K562 (cell line): Measurements from ENCODE around the gene SPOUT1. TPM values are rescaled to one million over a fixed set of nuclear protein-coding genes. Genes with fewer than 3 reads are reported as not detected.

Experiments used
- BHLHE40 ChIP-seq: IDR thresholded peaks from 2 replicates; pipeline ENCODE4 v1.6.1; 2011; ENCODE audit warnings: low read length, improper control_type of control experiment
- BRD4 ChIP-seq: fragments of 200-600 bp; sonication (generic); IDR thresholded peaks from 2 replicates; pipeline ENCODE4 v1.6.1; 2017; ENCODE audit warnings: inconsistent platforms
- CTBP1 ChIP-seq: fragments of 450-650 bp; IDR thresholded peaks from 2 replicates; pipeline ENCODE4 v1.6.1; 2016; ENCODE audit warnings: borderline replicate concordance
- GATAD2B ChIP-seq: fragments of 450-650 bp; IDR thresholded peaks from 2 replicates; pipeline ENCODE4 v1.6.1; 2017; ENCODE audit warnings: mild to moderate bottlenecking, borderline replicate concordance
- HDAC6 ChIP-seq: IDR thresholded peaks from 2 replicates; pipeline ENCODE4 v1.6.1; 2012; ENCODE audit warnings: low read depth, mild to moderate bottlenecking, control low read depth, inconsistent platforms, low read length, moderate library complexity
- KHSRP ChIP-seq: fragments of 450-650 bp; IDR thresholded peaks from 2 replicates; pipeline ENCODE4 v1.6.1; 2017
- LEF1 ChIP-seq: fragments of 450-650 bp; IDR thresholded peaks from 2 replicates; pipeline ENCODE4 v1.6.1; 2016; ENCODE audit warnings: mild to moderate bottlenecking
- MBD2 ChIP-seq: sonication (generic); IDR thresholded peaks from 2 replicates; pipeline ENCODE4 v1.6.1; 2016; ENCODE audit warnings: low read depth, borderline replicate concordance
- MYC ChIP-seq, 2 experiments: fragments of 250-450 bp in 1 of 2; sonication (Bioruptor Pico) in 1 of 2; IDR thresholded peaks; 2 replicates each; pipeline versions ENCODE4 v1.5.1 to v1.6.1; 2012 to 2021; ENCODE audit warnings: low read depth in 2 of 2, borderline replicate concordance in 1 of 2, improper control_type of control experiment in 1 of 2, low read length in 1 of 2, mild to moderate bottlenecking in 1 of 2, moderate library complexity in 1 of 2
- NCOA4 ChIP-seq: fragments of 450-650 bp; IDR thresholded peaks from 2 replicates; pipeline ENCODE4 v1.6.1; 2018; ENCODE audit warnings: mild to moderate bottlenecking; ENCODE audit not compliant: partially characterized antibody
- NFATC3 ChIP-seq: fragments of 450-650 bp; IDR thresholded peaks from 2 replicates; pipeline ENCODE4 v1.6.1; 2017; ENCODE audit warnings: mild to moderate bottlenecking
- NFYB ChIP-seq: IDR thresholded peaks from 2 replicates; pipeline ENCODE4 v1.6.1; 2011; ENCODE audit warnings: mild to moderate bottlenecking, moderate library complexity; ENCODE audit not compliant: insufficient read length; ENCODE audit errors: extremely low read depth
- PHB2 ChIP-seq: fragments of 450-650 bp; IDR thresholded peaks from 2 replicates; pipeline ENCODE4 v1.6.1; 2017; ENCODE audit warnings: low read depth
- RBM14 ChIP-seq: fragments of 200-400 bp; formaldehyde crosslinking; IDR thresholded peaks from 2 replicates; pipeline ENCODE4 v1.6.1; 2018; ENCODE audit warnings: low read depth, mild to moderate bottlenecking, low read length, moderate library complexity, borderline replicate concordance; ENCODE audit not compliant: insufficient read depth
- SMAD3 ChIP-seq: fragments of 450-650 bp; formaldehyde crosslinking; conservative IDR thresholded peaks from 2 replicates; pipeline ENCODE4 v1.4.0; 2020; ENCODE audit warnings: mild to moderate bottlenecking
- TAF7 ChIP-seq: fragments of 450-650 bp; IDR thresholded peaks from 2 replicates; pipeline ENCODE4 v1.6.1; 2016; ENCODE audit warnings: missing genetic modification characterization, missing compliant biosample characterization
- ZNF217 ChIP-seq: sonication (generic); formaldehyde crosslinking; IDR thresholded peaks from 2 replicates; pipeline ENCODE4 v1.8.0; 2022; ENCODE audit warnings: mild to moderate bottlenecking, missing genetic modification reagents
- polyA plus RNA-seq, 8 experiments: library from polyadenylated mRNA; depleted of rRNA in 4 of 8; stranded (reverse) in 5 of 8; unstranded in 3 of 8; fragments of >200 nt; fragmentation: Nextera tagmentation in 2 of 8; fragmentation: Illumina TruSeq in 1 of 8; extraction: Ambion mirVana in 2 of 8; extraction: Trizol in 1 of 8; gene quantifications; 2 replicates each; pipeline versions ENCODE4 v1.2.1 to v1.2.3, GENCODE V29; 2011 to 2014; ENCODE audit warnings: inconsistent platforms in 1 of 8, missing spikeins in 1 of 8
- total RNA-seq, 7 experiments: library from RNA; depleted of rRNA in 6 of 7; stranded (reverse); fragments of >200 nt in 6 of 7; fragmentation: Illumina TruSeq in 2 of 7; extraction: Trizol in 2 of 7; gene quantifications; 2 replicates each; pipeline versions ENCODE4 v1.2.1 to v1.2.3, GENCODE V29; 2011 to 2021; ENCODE audit warnings: low replicate concordance in 1 of 7
- TF ChIP-seq, protein P1 (sequence below), 2 experiments: fragments of 450-650 bp; IDR thresholded peaks; 2 replicates each; pipeline ENCODE4 v1.6.1; 2016; ENCODE audit warnings: mild to moderate bottlenecking in 2 of 2, borderline replicate concordance in 1 of 2, low read depth in 1 of 2, moderate library complexity in 1 of 2
- TF ChIP-seq, protein P2 (sequence below): fragments of 250-450 bp; sonication (Bioruptor Pico); IDR thresholded peaks from 2 replicates; pipeline ENCODE4 v1.4.0; 2020; ENCODE audit warnings: mild to moderate bottlenecking

The SPOUT1 gene
- total and polyA plus RNA-seq, 9 of the 15 experiments (the other 6 are each of a cell fraction or from before 2014, with no cell fraction given) = 10.6 to 121 (median 37.4) TPM

DNA sequence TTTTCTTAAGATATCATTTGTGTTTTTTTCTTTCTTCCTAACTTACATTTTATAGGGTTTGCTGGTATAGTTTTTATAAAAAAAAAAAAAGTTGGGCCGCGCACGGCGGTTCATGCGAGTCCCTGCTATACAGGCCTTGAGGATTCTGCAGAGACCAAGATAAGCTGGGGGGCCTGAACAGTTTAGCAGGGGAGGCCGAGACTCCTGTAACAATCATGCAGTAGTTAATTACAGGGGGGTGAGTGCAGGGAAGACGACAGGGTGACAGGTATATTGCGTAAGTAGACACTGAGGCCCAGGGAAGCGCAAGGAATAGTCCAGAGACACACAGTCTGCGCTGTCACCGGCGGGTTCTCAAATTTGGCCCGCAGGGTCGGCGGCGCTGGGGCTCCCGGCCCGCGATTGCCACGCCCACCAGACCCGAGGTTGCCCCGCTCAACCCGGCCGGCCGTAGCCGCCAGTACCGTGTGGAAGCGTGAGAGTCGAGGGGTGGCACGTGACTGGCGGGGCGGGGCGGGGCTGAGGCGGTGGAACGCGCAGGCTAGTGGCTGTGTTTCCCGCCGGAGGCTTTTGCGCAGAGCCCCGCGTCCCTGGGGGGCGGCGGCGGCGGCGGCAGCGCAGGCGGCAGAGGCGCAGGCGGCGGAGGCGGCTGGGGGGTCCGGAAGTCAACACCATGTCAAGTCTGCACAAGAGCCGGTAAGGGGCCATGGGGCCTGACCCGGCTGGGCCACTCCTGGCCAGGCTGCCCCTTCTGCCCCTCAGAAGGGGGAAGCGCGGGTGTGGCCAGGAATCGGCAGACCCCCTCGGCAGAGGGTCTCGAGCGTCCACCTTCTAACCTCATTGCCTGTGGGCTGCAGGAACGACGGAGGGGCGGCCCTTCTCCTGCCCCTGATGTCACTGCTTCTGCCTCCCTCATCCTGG, 42.7 kb downstream of the SPOUT1 start, which contains the start of gene TBC1D13 (continued):
- TF ChIP-seq MYC (IDR thresholded peaks at IDR 0.05; ENCODE audit: low read depth, low read length) (peak; percentile 78), MYC (CRISPR knock-in tag; IDR thresholded peaks at IDR 0.05; ENCODE audit: borderline replicate concordance, low read depth) (no peak), NFYB (no peak), ZNF217 (CRISPR knock-in tag) (no peak), TAF7 (tag) (no peak), LEF1 (peak; percentile 84), PHB2 (no peak), RBM14 (no peak), CTBP1 (peak; percentile 76), SMAD3 (no peak), NFATC3 (no peak), KHSRP (no peak), NCOA4 (no peak), MBD2 (peak; percentile 74; the same call in 1 of the 2 replicates), HDAC6 (no peak), BRD4 (peak; percentile 53; the same call in 1 of the 2 replicates), GATAD2B (peak; percentile 80), BHLHE40 (peak; percentile 99)
- TF ChIP-seq, protein P1, sequence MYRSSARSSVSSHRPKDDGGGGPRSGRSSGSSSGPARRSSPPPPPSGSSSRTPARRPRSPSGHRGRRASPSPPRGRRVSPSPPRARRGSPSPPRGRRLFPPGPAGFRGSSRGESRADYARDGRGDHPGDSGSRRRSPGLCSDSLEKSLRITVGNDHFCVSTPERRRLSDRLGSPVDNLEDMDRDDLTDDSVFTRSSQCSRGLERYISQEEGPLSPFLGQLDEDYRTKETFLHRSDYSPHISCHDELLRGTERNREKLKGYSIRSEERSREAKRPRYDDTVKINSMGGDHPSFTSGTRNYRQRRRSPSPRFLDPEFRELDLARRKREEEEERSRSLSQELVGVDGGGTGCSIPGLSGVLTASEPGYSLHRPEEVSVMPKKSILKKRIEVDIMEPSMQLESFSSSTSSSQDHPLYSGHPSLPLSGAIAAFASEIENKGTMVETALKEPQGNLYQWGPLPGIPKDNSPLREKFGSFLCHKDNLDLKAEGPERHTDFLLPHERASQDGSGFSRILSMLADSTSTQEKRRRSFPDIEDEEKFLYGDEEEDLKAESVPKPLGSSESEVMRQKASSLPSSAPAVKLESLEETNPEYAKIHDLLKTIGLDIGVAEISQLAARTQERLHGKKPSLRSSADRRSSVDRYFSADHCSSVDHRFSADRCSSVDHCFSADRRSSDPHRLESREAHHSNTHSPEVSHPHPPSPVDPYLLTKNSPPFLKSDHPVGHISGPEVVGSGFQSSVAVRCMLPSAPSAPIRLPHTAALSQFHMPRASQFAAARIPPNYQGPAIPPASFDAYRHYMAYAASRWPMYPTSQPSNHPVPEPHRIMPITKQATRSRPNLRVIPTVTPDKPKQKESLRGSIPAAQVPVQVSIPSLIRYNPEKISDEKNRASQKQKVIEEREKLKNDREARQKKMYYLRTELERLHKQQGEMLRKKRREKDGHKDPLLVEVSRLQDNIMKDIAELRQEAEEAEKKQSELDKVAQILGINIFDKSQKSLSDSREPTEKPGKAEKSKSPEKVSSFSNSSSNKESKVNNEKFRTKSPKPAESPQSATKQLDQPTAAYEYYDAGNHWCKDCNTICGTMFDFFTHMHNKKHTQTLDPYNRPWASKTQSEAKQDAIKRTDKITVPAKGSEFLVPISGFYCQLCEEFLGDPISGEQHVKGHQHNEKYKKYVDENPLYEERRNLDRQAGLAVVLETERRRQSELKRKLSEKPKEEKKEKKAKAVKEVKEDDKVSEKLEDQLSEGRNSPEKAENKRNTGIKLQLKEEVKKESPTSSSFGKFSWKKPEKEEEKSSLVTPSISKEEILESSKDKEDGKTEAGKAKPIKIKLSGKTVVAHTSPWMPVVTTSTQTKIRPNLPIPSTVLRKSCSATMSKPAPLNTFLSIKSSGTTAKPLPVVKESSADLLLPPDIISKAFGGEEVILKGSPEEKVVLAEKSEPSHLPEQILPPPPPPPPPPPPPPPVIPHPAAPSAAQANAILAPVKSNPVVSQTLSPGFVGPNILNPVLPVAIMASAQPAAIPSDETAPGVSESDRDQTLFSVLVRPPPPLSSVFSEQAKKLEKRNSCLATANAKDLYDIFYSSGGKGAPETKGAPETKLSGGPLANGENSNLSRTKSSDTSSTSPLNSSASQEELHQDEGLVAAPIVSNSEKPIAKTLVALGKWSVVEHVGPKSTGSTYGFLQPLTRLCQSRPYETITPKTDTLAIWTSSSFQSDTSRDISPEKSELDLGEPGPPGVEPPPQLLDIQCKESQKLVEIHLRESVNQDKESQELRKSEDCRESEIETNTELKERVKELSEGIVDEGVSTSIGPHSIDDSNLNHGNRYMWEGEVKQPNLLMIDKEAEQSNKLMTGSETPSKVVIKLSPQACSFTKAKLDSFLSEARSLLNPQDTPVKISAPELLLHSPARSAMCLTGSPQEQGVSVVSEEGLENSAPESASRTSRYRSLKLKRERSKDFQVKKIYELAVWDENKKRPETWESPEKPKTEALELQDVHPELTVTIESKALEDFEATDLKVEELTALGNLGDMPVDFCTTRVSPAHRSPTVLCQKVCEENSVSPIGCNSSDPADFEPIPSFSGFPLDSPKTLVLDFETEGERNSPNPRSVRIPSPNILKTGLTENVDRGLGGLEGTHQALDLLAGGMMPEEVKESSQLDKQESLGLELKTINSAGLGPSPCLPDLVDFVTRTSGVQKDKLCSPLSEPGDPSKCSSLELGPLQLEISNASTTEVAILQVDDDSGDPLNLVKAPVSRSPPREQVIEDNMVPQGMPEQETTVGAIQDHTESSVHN (IDR thresholded peaks at IDR 0.05; ENCODE audit: borderline replicate concordance in 1 of 2, low read depth in 1 of 2) = peak in 1 of 2 experiments; percentile 59; a peak in 1 of 4 replicates
- TF ChIP-seq, protein P2, sequence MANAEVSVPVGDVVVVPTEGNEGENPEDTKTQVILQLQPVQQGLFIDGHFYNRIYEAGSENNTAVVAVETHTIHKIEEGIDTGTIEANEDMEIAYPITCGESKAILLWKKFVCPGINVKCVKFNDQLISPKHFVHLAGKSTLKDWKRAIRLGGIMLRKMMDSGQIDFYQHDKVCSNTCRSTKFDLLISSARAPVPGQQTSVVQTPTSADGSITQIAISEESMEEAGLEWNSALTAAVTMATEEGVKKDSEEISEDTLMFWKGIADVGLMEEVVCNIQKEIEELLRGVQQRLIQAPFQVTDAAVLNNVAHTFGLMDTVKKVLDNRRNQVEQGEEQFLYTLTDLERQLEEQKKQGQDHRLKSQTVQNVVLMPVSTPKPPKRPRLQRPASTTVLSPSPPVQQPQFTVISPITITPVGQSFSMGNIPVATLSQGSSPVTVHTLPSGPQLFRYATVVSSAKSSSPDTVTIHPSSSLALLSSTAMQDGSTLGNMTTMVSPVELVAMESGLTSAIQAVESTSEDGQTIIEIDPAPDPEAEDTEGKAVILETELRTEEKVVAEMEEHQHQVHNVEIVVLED (CRISPR knock-in tag) = peak; percentile 88
